GM18909 (cell line): ENCODE measurements around the gene TSPEAR.

Source experiments
- ATAC-seq: cut with Tn5 transposase; IDR thresholded peaks from one replicate; pipeline ENCODE4 v1.9.1; 2021; ENCODE audit warnings: mild to moderate bottlenecking; ENCODE audit not compliant: unreplicated experiment, poor library complexity

TSPEAR gene

DNA sequence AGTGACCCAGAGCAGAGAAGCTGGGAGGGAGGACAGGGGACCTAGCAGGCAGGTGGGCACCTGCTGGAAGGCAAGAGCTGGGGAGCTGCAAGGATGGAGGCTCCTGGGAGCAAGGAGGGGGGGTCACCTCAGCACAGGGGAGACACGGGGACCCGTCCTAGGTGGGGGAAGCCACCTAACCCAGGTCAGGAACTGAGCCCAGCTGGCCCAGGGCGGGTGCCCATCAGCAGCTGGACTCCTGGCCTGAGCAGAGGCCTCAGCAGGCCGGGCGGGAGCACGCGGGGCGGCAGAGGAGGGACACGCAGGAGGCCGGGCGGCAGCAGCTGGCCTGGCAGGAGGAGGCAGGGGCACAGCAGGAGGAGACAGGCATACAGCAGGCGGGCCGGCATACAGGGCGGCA is 172.3 kb downstream of the TSPEAR start:
- no peak for ATAC-seq

DNA sequence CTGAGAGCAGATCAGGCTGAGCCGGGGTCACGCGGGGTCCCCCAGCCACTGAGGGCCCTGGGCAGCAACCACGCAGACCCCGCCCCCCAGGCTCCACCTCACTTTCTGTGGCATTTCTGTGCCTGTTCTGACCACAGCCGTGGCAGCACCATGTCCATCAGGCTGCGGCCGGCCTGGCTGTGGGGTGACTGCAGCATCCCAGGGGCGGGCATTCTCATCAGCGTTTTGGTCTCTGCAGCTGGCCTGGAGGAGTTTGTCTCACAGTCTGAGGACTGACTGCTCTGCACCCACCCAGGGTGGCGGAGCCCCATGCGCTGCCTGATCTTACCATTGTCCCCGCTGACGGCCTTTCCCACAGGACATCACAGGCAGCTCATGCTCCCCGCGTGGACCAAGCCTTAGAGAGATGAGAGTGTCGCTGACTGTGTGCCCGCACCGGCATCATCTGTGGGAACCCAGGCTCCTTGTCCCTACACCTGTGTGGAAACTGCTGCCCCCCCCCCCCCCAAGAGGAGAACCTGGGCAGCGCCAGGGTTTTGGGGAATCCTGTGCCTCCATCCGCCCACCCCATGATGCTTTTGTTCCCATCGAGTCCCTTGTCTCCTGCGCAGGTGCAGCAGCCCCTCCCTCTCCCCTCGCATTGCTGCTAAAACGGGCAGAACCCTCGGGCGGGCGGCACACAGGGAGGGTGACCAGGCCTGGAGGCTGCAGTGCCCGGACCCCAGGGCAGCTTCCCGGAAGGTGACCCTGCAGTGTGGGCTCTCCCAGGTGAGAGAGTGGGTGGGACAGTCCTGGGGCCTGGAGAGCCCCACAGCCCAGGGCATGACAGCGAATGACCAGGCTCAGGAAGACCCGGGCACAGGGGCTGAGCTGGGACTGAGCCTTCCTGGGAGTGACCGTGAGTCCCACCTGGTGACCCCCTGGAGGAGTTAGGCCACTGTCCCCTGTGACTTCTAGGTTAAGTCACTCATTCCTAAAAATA is 173.2 kb downstream of the TSPEAR start:
- no peak for ATAC-seq

DNA sequence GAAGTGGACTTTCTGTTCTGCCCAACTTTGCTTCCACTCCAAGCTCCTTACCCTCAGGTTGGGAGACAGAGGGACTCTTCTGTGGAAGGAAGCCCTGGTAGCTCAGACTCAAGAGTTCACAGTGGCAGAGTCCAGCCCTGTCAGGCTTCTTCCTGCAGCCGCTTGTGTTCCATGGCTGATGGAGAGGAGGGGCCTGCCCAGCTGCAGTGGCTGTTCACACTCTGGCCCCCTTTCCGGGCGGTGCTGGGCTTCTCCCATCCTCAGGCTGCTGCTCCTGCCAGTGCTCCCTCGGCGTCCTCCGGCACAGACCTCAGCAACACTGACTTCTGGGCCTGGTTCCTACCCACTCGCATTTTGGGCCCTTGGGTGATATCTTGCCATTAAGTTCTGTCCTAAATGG is 175.4 kb downstream of the TSPEAR start:
- no peak for ATAC-seq

GRCh38 chr21:44534688-44535087 is 176.7 kb downstream of the TSPEAR start:
- no peak for ATAC-seq

DNA sequence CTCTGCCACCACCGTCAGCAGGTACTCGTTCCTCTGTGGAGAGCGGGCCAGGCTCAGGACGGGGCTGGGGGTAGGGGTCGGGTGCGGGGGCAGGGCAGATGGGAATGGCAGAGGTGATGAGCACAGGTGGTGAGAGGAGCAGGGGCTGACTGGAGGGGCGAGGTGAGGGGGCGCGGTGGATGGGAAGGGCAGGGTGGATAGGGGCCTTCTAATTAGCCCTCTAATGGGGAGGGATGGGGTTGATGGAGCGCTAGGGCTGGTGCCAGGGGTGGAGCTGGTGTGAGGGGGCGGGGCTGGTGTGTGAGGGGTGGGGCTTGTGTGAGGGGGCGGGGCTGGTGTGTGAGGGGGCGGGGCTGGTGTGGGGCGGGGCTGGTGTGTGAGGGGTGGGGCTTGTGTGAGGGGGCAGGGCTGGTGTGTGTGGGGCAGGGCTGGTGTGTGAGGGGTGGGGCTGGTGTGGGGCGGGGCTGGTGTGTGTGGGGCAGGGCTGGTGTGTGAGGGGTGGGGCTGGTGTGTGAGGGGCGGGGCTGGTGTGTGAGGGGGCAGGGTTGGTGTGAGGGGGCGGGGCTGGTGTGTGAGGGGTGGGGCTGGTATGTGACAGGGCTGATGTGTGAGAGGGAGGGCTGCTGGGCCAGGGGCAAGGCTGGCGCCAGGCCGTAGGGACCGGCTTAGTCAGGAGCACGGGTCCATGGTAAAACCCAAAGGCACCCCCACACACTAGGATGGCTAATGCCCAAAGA is 177.3 kb downstream of the TSPEAR start:
- no peak for ATAC-seq

- ATAC-seq = no peak
These were observed 178.1 kb downstream of the TSPEAR start for GRCh38 chr21:44533121-44533890.

GRCh38 chr21:44532712-44533111 is 178.7 kb downstream of the TSPEAR start:
- ATAC-seq = no peak

DNA sequence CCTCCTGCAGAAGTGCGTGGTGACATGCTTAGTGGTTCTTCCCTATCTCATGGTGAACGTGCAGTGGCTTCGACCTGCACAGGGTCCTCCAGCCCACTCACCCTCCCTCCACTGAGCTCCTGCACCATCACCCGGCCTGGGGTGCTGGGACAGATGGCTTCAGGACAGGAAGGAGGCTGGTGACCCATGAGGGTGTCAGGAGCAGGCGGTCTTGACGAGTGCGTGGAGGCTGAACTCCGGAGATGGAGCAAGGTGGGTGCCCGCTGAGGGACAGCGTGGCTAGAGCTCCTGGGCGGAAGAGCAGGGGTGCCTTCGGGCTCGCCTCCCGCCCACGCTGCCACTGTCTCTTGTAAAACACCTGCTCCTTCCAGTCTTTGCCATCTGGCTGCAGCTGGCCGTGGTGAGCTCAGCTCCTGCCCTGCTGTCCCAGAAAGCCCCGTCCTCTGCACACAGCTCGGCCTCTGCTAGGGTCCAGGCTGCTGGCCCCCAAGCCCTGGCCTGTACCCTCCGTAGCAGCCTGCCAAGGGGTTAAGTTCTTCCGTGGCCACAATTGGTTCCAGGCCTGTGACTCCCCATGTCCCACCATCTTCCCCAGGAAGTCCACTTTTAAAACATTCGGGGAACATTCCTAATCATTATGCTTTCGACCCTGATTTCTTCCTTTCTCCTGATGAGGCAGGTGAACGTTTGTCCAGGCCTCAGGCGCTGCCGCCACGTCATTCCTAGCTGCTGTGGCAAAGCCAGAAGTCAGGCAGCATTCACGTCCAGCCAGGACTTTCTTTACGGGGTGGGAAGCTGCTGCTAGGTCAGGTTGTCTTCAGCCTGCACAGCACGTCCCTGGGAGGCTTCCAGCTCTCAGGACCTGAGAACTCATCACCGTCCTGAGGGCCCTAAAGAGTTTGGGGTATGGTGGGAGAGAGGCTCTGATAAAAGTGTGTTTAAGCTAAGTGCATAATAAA is 179.5 kb downstream of the TSPEAR start:
- ATAC-seq = no peak

GRCh38 chr21:44530903-44531605 is 180.3 kb downstream of the TSPEAR start:
- no peak for ATAC-seq

DNA sequence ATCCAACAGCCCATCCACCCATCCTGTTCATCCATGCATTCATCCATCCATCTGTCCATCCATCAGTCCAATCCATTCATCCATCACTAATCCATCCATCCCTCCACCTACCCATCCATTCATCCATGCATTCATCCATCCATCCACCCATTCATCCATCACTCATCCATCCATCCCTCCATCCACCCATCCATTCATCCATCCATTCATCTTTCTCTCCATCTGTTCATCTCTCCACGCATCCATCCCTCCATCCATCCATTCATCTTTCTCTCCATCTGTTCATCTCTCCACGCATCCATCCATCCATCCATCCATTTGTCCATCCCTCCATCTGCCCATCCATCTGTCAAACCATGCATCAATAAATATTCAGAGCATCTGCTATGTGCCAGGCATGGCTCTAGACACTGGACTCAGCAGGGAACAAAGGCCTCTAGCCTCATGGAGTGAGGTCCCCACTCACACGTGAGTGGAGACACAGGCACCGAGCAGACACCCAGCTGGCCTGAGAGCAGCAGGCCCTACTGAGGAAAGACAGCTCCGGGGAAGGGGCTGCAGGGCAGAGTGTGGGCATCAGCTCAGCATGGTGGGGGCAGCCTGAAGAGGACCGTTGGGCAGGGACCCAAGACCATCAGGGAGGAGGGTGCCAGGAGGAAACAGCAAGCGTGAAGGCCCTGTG is 181.0 kb downstream of the TSPEAR start:
- ATAC-seq = no peak

- ATAC-seq = no peak
These were observed 181.8 kb downstream of the TSPEAR start for GRCh38 chr21:44529503-44530125.

DNA sequence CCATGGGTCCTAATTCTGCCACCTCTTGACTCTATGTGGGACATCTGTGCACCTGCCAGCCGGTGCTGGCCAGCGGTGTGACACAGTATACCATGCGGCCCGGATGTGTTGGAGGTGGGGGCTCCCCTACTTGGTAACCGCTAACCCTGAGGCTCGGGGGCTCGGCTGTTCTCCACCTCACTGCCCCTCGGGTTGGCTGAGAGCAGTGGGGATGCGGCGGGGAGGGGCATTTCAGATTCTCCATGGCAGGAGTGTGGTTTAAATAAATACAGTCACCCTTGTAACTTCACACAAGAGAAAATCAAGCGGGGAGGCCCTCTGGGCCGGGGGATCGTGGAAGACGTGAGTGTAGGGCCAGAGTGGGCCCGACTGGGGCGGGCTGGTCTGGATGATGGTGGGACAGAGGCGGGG is 182.4 kb downstream of the TSPEAR start:
- no peak for ATAC-seq

- no peak for ATAC-seq
These were observed 182.8 kb downstream of the TSPEAR start for GRCh38 chr21:44528634-44528995.

- no peak for ATAC-seq
These were observed 183.3 kb downstream of the TSPEAR start for GRCh38 chr21:44527983-44528633.

DNA sequence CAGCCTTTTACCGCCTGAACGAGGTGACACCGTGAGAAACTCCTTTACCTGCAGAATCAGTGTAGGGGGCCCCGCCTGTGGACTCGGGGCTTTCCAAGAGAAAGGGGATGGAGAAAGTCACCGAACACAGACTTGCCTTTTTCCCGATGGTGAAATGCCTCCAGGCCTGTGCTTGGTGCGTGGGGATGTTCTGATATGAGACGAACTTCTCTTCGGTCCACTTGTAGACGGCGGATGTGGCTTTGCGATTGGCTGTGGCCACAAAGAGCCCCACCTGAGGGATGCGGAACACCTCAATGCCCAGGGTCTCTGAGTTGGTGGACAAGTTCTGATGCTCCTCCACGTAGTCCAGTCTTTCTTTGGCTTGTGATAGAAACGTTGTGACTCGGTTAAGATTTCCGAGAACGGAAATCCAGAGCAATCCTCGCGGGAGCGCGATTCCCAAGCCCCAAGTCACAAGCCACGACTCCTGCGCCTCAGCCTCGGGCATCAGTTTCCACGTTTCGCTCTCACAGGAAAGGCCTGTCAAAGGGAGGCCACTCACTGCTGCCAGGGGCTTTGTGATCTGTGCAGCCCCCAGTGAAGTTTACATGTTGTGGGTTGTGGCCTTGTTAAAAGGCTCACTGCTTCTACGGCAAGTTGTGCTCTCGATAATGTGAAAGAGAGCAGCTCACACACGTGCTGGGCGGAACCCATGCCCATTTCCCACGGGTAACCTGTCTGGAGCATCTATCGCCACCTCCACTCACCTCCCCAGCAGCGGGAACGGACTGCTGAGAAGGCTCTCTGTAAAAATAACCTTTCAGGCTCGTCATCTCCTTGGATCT is 184.0 kb downstream of the TSPEAR start:
- no peak for ATAC-seq

- ATAC-seq = no peak
These were observed 185.0 kb downstream of the TSPEAR start for GRCh38 chr21:44526096-44526997.
